ENCODE results near the gene PLEKHG1.

The PLEKHG1 gene

DNA sequence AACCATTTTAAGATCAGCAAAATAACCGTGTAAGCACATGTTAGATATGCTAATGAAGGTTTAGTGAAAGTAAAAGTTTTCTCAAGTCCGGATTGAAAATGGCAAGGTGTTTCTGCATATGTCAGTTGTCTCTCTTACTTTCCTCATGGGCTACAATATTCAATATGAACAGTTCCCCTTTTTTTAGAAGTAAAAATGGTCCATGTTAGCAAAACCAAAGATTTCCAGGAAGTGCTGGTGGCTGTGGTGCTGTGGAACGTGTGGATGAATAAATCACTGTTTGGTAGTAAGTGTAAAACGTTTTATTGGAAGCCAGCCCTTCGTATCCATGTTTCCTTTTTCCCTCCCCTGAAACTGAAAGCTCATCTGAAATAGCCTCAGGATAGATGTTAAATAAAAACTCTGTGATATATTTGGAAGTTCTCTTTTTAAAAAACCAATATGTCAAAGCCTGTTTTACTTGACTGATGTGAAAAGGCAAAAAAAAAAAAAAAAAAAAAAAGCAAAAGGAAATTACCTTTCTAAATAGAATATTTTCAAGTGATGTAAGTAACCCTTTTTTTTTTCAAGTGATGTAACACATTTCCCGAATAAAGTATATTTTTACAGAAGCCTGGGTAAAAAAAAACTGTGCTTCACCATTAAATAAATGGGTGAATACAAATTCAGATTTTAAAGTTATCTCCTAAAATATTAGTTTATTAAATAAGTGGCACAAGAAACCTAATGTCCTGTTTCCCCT is 41.9 kb downstream of the PLEKHG1 start:
- no peak for DNase-seq

DNA sequence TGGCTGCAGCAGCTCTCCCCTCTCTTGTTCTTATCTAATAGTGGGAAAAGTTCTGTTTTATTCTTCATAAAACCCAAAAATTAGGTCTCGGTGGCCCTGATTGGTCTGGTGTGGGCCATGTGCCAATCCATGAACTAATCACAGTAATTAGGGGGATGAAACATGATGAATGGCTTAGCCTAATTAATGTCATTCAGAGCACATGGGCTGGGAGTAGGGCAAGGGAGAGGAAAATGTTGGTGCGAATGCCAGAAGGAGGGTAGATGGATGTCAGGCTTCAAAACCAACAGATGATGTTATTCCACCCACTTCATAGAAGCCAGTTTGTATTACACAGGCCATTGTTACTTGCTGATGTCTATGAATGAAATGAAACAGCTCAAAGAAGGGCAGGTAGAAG is 46.5 kb downstream of the PLEKHG1 start:
- DNase-seq = no peak

DNA sequence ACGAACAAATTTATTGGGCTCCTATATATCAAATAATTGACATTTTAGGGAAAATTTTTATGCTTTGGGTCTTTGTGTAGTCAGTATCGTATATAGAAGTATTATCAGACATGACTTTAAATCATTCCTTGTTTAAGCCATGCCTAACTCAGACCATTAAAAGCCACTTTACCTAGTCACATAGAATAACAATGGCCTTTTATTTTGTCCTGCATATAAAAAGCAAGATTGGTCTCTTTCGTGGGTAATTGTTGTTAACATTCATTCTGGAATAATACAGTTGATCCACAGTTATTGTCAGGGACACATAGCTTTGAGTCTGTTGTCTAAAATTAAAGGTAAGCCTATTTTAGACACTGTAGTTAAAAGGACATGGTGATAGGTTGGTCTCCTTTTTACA is 47.4 kb downstream of the PLEKHG1 start:
- no peak for DNase-seq

All from activated CD4-positive, CD25-positive, alpha-beta regulatory T cell treated with anti-CD3 and anti-CD28 coated beads, Interleukin-2, amount 50 U/mL, for 72 hours (primary cell).